ENCODE measurements around the gene LSM14B.

Gene LSM14B

GRCh38 chr20:62126141-62126540 lies 3.9 kb downstream of the LSM14B start:
- TF ChIP-seq POLR2A (IDR thresholded peaks at IDR 0.05; ENCODE audit: extremely low read depth, insufficient read length) (no peak), CTCF (IDR thresholded peaks at IDR 0.05; ENCODE audit: low read depth, low read length) (no peak), MAX (IDR thresholded peaks at IDR 0.05; ENCODE audit: low read depth, low read length) (no peak), MYC (IDR thresholded peaks at IDR 0.05; ENCODE audit: low read depth, low read length) (no peak)
- no peak for DNase-seq (ENCODE audit: low read depth)
- H3K4me3 ChIP-seq (ENCODE audit: low read depth, low read length), result no peak overlapping the region

- DNase-seq (ENCODE audit: low read depth), result no peak
- TF ChIP-seq MAX (IDR thresholded peaks at IDR 0.05; ENCODE audit: low read depth, low read length), result no peak
- TF ChIP-seq CTCF (IDR thresholded peaks at IDR 0.05; ENCODE audit: low read depth, low read length), result no peak
- TF ChIP-seq POLR2A (IDR thresholded peaks at IDR 0.05; ENCODE audit: extremely low read depth, insufficient read length), result no peak
- TF ChIP-seq MYC (IDR thresholded peaks at IDR 0.05; ENCODE audit: low read depth, low read length), result no peak
- H3K4me3 ChIP-seq (ENCODE audit: low read depth, low read length), result no peak overlapping the region
These were observed 5.5 kb downstream of the LSM14B start for GRCh38 chr20:62127799-62128198.

- H3K4me3 ChIP-seq (ENCODE audit: low read depth, low read length), result no peak overlapping the region
- TF ChIP-seq MAX (IDR thresholded peaks at IDR 0.05; ENCODE audit: low read depth, low read length), result no peak
- TF ChIP-seq MYC (IDR thresholded peaks at IDR 0.05; ENCODE audit: low read depth, low read length), result no peak
- TF ChIP-seq POLR2A (IDR thresholded peaks at IDR 0.05; ENCODE audit: extremely low read depth, insufficient read length), result no peak
- no peak for TF ChIP-seq CTCF (IDR thresholded peaks at IDR 0.05; ENCODE audit: low read depth, low read length)
- no peak for DNase-seq (ENCODE audit: low read depth)
These were observed 6.2 kb downstream of the LSM14B start for GRCh38 chr20:62128502-62128901.

GRCh38 chr20:62129731-62130531 lies 7.7 kb downstream of the LSM14B start:
- DNase-seq (ENCODE audit: low read depth), result no peak
- no peak for TF ChIP-seq MYC (IDR thresholded peaks at IDR 0.05; ENCODE audit: low read depth, low read length)
- no peak for TF ChIP-seq MAX (IDR thresholded peaks at IDR 0.05; ENCODE audit: low read depth, low read length)
- no peak for TF ChIP-seq CTCF (IDR thresholded peaks at IDR 0.05; ENCODE audit: low read depth, low read length)
- TF ChIP-seq POLR2A (IDR thresholded peaks at IDR 0.05; ENCODE audit: extremely low read depth, insufficient read length), result no peak
- no peak overlapping the region for H3K4me3 ChIP-seq (ENCODE audit: low read depth, low read length)

GRCh38 chr20:62131560-62132320 lies 9.5 kb downstream of the LSM14B start:
- no peak for DNase-seq (ENCODE audit: low read depth)
- TF ChIP-seq MYC (IDR thresholded peaks at IDR 0.05; ENCODE audit: low read depth, low read length), result no peak
- no peak for TF ChIP-seq CTCF (IDR thresholded peaks at IDR 0.05; ENCODE audit: low read depth, low read length)
- no peak for TF ChIP-seq POLR2A (IDR thresholded peaks at IDR 0.05; ENCODE audit: extremely low read depth, insufficient read length)
- no peak for TF ChIP-seq MAX (IDR thresholded peaks at IDR 0.05; ENCODE audit: low read depth, low read length)

More at GRCh38 chr20:62131560-62132320, 9.5 kb downstream of the LSM14B start:
- no peak overlapping the region for H3K4me3 ChIP-seq (ENCODE audit: low read depth, low read length)
